C4-2B (cell line): ENCODE results near the gene PROSER3.

ENCODE experiments used
- ZFX ChIP-seq: fragments of 450-650 bp; IDR thresholded peaks from 2 replicates; pipeline ENCODE4 v1.6.1; 2017
- TF ChIP-seq, protein P1 (sequence below): fragments of 450-650 bp; conservative IDR thresholded peaks from 2 replicates; pipeline ENCODE4 v1.5.1; 2017; ENCODE audit warnings: mild to moderate bottlenecking

DNA sequence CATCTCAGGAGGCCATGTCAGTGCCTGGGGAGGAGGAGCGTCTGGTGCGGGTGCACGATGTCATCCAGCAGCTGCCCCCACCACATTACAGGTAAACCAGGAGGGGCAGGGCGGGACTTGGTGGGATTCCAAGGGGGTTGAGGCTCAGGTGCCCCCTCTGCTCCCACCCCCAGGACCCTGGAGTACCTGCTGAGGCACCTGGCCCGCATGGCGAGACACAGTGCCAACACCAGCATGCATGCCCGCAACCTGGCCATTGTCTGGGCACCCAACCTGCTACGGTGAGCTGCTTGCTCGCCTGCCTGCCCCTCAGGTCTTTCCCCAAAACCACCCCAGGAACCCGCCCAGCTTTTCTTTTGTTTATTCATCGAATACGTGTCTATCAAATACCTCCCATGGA is 24.6 kb downstream of the PROSER3 start:
- TF ChIP-seq, protein P1, sequence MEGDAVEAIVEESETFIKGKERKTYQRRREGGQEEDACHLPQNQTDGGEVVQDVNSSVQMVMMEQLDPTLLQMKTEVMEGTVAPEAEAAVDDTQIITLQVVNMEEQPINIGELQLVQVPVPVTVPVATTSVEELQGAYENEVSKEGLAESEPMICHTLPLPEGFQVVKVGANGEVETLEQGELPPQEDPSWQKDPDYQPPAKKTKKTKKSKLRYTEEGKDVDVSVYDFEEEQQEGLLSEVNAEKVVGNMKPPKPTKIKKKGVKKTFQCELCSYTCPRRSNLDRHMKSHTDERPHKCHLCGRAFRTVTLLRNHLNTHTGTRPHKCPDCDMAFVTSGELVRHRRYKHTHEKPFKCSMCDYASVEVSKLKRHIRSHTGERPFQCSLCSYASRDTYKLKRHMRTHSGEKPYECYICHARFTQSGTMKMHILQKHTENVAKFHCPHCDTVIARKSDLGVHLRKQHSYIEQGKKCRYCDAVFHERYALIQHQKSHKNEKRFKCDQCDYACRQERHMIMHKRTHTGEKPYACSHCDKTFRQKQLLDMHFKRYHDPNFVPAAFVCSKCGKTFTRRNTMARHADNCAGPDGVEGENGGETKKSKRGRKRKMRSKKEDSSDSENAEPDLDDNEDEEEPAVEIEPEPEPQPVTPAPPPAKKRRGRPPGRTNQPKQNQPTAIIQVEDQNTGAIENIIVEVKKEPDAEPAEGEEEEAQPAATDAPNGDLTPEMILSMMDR = no peak
- TF ChIP-seq ZFX = no peak
